Activated T-helper 2 cell treated with anti-CD3 and anti-CD28 coated beads, Interferon-gamma antibody, Interleukin-2, Interleukin-4, amounts not matched to agents 10 μg/mL and 5 μg/mL and 100 μg/mL, durations not matched to agents 14 hours and 24 hours and 36 hours (primary cell): ENCODE measurements around the gene ENAM. TPM values are rescaled to one million over a fixed set of nuclear protein-coding genes. Genes with fewer than 3 reads are reported as not detected.
"Not testable (repeated sequence)": the region's sequence is repeated elsewhere in the genome, so short reads cannot be mapped to it uniquely, and the experiment has no call there.

Source experiments
- DNase-seq: peaks from one replicate; pipeline ENCODE4 v3.0.0; 2021; ENCODE audit warnings: low spot score
- H3K27ac Mint-ChIP-seq: one replicate; pipeline ENCODE4 v1.8.0; 2021; ENCODE audit warnings: mixed read lengths
- H3K27me3 Mint-ChIP-seq: one replicate; pipeline ENCODE4 v1.8.0; 2021; ENCODE audit warnings: low read depth, mixed read lengths
- H3K36me3 Mint-ChIP-seq: one replicate; pipeline ENCODE4 v1.8.0; 2021; ENCODE audit warnings: low read depth, mixed read lengths
- H3K4me1 Mint-ChIP-seq: one replicate; pipeline ENCODE4 v1.8.0; 2021; ENCODE audit warnings: low read depth, mixed read lengths
- H3K4me3 Mint-ChIP-seq: one replicate; pipeline ENCODE4 v1.8.0; 2021; ENCODE audit warnings: low read depth, mild to moderate bottlenecking, moderate library complexity, mixed read lengths
- H3K9me3 Mint-ChIP-seq: one replicate; pipeline ENCODE4 v1.8.0; 2021; ENCODE audit warnings: mixed read lengths
- intact Hi-C: fragments of 100-400 bp; cut with micrococcal nuclease; formaldehyde crosslinking; loops from one replicate; pipeline ENCODE4 v1.15.1; 2023
- total RNA-seq: library from RNA; stranded (reverse); gene quantifications from 2 replicates; pipeline ENCODE4 v1.2.3, GENCODE V29; 2022

The ENAM gene
- total RNA-seq, 1 donor from 2014 or later = not detected

DNA sequence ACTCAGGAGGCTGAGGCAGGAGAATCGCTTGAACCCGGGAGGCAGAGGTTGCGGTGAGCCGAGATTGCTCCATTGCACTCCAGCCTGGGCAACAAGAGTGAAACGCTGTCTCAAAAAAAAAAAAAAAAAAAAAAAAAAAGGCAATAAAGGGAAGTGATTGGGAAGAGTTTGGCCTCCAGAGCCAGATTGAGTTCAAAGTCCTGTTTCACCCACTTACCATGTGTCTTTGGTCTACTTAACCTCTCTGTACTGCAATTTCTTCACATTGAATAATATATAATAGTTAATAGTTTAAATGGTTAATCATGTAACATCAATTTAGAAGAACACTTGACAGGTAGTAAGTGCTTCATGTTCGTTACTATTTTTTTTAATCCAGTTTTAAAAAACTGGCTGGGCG is 66.1 kb downstream of the ENAM start:
- intact Hi-C loops, H3K9me3 Mint-ChIP-seq, H3K4me3 Mint-ChIP-seq, DNase-seq, H3K27ac Mint-ChIP-seq, H3K27me3 Mint-ChIP-seq: not testable (repeated sequence)
- Mint-ChIP-seq H3K36me3 (peaks cover 32% of the 10 kb centered on the region), H3K4me1 (peaks cover 15% of the 10 kb centered on the region)

Other genes starting within 250 kb of the ENAM start
- not detected in 2 replicates for gene SMR3B, start 245.6 kb upstream of the ENAM start, total RNA-seq
- gene OPRPN, start 230.8 kb upstream of the ENAM start, total RNA-seq = not detected in 2 replicates
- not detected in 2 replicates for gene MUC7, start 156.5 kb upstream of the ENAM start, total RNA-seq
- not detected in 2 replicates for gene AMTN, start 110.2 kb upstream of the ENAM start, total RNA-seq
- gene AMBN, start 36.5 kb upstream of the ENAM start, total RNA-seq = not detected in 2 replicates
- gene JCHAIN, start 37.8 kb downstream of the ENAM start, total RNA-seq = not detected in 2 replicates
- 44.1 and 46.3 TPM in 2 replicates for gene UTP3, start 59.8 kb downstream of the ENAM start, total RNA-seq
- 20.5 and 22.3 TPM in 2 replicates for gene RUFY3, start 93.2 kb downstream of the ENAM start, total RNA-seq
- 120 and 121 TPM in 2 replicates for gene GRSF1, start 211.1 kb downstream of the ENAM start, total RNA-seq